Stimulated activated CD8-positive, alpha-beta memory T cell treated with anti-CD3 and anti-CD28 coated beads, Interleukin-2, amount 100 ng/mL, for 1 hour (primary cell): ENCODE measurements around the gene CCDC50.

Experiments used
- DNase-seq, 2 donors: peaks; one replicate each; pipeline ENCODE4 v3.0.0-alpha.2; 2020; ENCODE audit warnings: low read depth in 2 of 2

Gene CCDC50

GRCh38 chr3:191426311-191426710, 97.1 kb downstream of the CCDC50 start:
- DNase-seq: no peak

- DNase-seq: no peak
These were observed 99.0 kb downstream of the CCDC50 start for GRCh38 chr3:191428177-191428576.

- DNase-seq: no peak
These were observed 100.9 kb downstream of the CCDC50 start for GRCh38 chr3:191430103-191430502.

GRCh38 chr3:191431160-191431822, 102.1 kb downstream of the CCDC50 start:
- no peak for DNase-seq

GRCh38 chr3:191432162-191432561, 103.0 kb downstream of the CCDC50 start:
- DNase-seq: no peak

GRCh38 chr3:191434024-191434423, 104.8 kb downstream of the CCDC50 start:
- DNase-seq: no peak

GRCh38 chr3:191435981-191436380, 106.8 kb downstream of the CCDC50 start:
- DNase-seq: no peak

- DNase-seq: no peak
These were observed 109.1 kb downstream of the CCDC50 start for GRCh38 chr3:191438150-191438814.

GRCh38 chr3:191440532-191440931, 111.3 kb downstream of the CCDC50 start:
- no peak for DNase-seq

GRCh38 chr3:191441687-191442086, 112.5 kb downstream of the CCDC50 start:
- no peak for DNase-seq

GRCh38 chr3:191444569-191444968, 115.4 kb downstream of the CCDC50 start:
- no peak for DNase-seq
